Neural progenitor cell (in vitro differentiated cells): ENCODE data around the gene PTGR3.

Experiments used
- CTCF ChIP-seq: fragments of 200-600 bp; sonication (generic); IDR thresholded peaks from 2 replicates; pipeline ENCODE4 v1.5.1; 2017; ENCODE audit warnings: antibody characterized with exemption, mild to moderate bottlenecking
- EZH2 ChIP-seq: fragments of 200-600 bp; sonication (generic); IDR thresholded peaks from 2 replicates; pipeline ENCODE4 v1.6.1; 2017; ENCODE audit warnings: antibody characterized with exemption, mild to moderate bottlenecking, moderate library complexity

- peak; percentile 16 for TF ChIP-seq CTCF
- peak; percentile 21 for TF ChIP-seq EZH2
Measured at GRCh38 chr18:75208155-75208835, 644 bp downstream of the PTGR3 start.
